Duodenal mucosa (tissue), 2 donors: ENCODE data around the gene TUBB.
A peak's percentile ranks its signal among the peaks of the same experiment; 100 is the strongest.

Source experiments
- H3K27ac ChIP-seq: one replicate; pipeline ENCODE4 v1.7.0; 2013; ENCODE audit warnings: low read depth, low read length
- H3K27me3 ChIP-seq, 2 donors: one replicate each; pipeline ENCODE4 v1.7.0; 2013; ENCODE audit warnings: low read length in 2 of 2, control low read depth in 1 of 2; ENCODE audit not compliant: insufficient read depth in 2 of 2, control insufficient read depth in 1 of 2
- H3K36me3 ChIP-seq, 2 donors: one replicate each; pipeline ENCODE4 v1.7.0; 2013; ENCODE audit warnings: low read length in 2 of 2, control low read depth in 1 of 2; ENCODE audit not compliant: insufficient read depth in 2 of 2, control insufficient read depth in 1 of 2
- H3K4me1 ChIP-seq, 2 donors: one replicate each; pipeline ENCODE4 v1.7.0; 2013; ENCODE audit warnings: low read length in 2 of 2, control low read depth in 1 of 2; ENCODE audit not compliant: insufficient read depth in 2 of 2, control insufficient read depth in 1 of 2
- H3K4me3 ChIP-seq, 2 donors: one replicate each; pipeline ENCODE4 v1.7.0; 2013; ENCODE audit warnings: low read length in 2 of 2, low read depth in 1 of 2
- H3K9ac ChIP-seq, 2 donors: one replicate each; pipeline ENCODE4 v1.7.0; 2013; ENCODE audit warnings: low read length in 2 of 2, low read depth in 1 of 2
- H3K9me3 ChIP-seq, 2 donors: one replicate each; pipeline ENCODE4 v1.7.0; 2013; ENCODE audit warnings: low read length in 2 of 2, control low read depth in 1 of 2; ENCODE audit not compliant: control insufficient read depth in 1 of 2

Gene TUBB

DNA sequence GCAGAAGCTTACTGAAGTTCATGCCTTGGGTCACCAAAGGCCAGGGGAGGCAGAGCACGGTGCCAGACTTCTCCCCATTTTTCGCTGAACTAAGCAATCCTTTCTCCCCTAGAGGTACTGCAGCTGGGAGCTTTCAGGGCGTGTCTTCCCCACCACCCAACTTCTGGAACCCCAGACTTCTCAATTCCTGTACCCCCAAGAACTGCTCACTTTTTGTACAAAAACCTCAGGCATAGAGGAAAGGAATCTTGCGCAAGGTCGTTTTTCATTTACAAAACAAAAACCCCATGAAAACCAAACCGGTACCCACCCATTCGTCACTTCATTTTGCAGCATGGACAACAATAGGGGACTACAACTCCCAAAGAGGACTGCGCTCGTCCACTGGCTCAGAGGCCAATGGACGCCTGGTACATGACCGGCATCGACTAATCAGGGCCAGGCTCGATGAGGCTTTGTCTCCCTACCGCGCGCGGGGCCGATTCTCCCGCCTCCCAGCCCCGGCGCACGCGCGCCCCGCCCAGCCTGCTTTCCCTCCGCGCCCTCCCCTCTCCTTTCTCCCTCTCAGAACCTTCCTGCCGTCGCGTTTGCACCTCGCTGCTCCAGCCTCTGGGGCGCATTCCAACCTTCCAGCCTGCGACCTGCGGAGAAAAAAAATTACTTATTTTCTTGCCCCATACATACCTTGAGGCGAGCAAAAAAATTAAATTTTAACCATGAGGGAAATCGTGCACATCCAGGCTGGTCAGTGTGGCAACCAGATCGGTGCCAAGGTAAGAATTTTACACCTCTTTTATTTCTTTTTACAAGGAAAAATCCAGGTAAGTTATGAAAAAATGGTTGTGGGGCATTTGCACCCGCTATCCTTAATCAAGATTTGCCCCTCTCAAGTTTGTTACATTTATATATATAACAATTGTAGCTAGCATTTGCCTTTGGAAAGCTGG is at the start of gene TUBB:
Gene TUBB (plus strand): TSS at position 562 of the 947 bp plus-strand sequence. CDS start 155 bp downstream, at position 717.
- Histone ChIP-seq H3K4me1 (peaks cover 18 to 35% of the 10 kb centered on the region in 2 donors), H3K36me3 (peaks cover 12 to 28% of the 10 kb centered on the region in 2 donors), H3K9ac (peak within 1 kb of the TSS; percentile 76 to 94), H3K27me3 (no peaks in the 10 kb centered on the region), H3K27ac (peak within 1 kb of the TSS; percentile 84), H3K9me3 (no peaks in the 10 kb centered on the region), H3K4me3 (peak within 1 kb of the TSS; percentile 83 to 91)

DNA sequence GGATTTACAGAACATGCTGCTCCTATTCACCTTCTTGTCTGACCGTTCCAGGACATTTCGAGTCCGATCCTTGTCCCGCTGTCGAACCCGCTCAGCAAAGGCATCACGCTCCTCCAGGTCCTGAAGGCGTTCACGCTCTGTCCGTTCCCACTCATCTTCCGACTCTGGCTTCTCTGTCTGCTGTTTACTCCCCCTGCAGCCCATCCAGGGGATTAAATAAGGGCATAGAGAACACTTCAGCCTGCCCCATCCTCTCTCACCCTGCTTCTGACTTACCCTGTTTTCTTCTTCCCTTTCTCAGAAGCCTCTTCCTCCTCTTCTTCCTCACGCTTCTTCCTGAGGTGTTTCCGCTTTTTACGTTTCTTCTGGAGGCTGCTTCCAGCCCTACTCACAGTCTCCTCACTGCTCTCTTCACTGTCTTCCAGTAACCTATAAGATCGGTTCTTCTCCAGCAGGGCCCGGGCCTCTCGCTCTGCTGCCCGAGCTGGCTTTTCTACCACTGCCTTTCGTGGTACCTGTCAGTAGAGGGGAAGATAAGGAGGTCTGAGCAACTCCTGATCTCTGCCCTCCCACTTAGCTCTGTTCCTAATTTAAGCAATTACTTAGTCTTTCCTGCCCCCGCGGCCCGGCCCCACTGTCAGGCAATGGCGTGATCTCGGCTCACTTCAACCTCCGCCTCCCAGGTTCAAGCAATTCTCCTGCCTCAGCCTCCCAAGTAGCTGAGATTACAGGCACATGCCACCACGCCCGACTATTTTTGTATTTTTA is 49.2 kb upstream of the TUBB start:
- Histone ChIP-seq H3K4me1 (peaks cover 11 to 16% of the 10 kb centered on the region in 2 donors), H3K27ac (no peak overlapping the region), H3K27me3 (no peaks in the 10 kb centered on the region), H3K9me3 (no peaks in the 10 kb centered on the region), H3K4me3 (no peak overlapping the region), H3K9ac (no peak overlapping the region), H3K36me3 (peaks cover 21 to 42% of the 10 kb centered on the region in 2 donors)

DNA sequence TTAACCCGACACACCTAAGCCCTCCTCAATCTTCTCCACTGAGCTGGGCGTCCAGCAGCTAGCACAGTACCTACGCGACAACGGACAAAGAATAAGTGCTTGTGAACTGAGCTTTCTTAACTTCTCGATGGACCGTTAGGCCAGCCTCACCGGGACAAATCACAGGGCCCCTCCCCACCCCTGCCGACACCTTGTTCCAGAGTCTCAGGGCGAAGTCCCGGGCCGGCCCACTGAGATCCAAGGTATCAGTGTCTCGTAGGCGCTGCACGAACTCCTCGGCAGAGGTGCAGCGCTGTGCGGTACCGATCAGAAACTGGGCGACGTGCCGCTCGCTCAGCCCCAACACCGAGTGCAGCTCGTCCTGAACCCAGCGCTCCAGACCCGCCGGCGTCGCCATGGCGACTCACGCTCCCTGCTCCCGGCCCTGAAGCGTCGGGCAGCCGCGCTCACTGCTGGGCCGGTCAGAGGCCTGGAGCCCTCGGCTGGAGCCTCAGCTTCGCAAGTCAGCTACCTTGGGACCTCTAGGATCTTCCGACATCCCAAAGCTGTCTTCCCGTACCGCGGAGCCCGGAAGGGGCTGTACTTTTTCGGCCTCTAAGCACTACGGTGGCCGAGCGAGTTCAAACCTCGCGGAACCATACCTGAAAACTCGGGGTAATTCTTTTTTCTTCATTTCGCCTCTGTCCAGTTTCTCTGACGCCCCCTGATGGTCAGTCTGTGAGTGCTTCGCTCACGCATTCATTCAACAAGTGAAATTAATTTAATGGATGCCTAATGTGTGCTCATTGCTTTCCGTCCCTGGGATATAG is 47.5 kb upstream of the TUBB start, which contains the start of gene DHX16:
Gene DHX16 (minus strand): TSS at position 562 of the 809 bp plus-strand sequence. CDS start 165 bp downstream, at position 397.
- Histone ChIP-seq H3K4me3 (peak within 1 kb of the TSS; percentile 97 to 98), H3K9ac (peak within 1 kb of the TSS; percentile 90 to 94), H3K36me3 (peaks cover 12 to 41% of the 10 kb centered on the region in 2 donors), H3K4me1 (peaks cover 11 to 22% of the 10 kb centered on the region in 2 donors), H3K9me3 (no peaks in the 10 kb centered on the region), H3K27ac (peak within 1 kb of the TSS; percentile 75), H3K27me3 (no peaks in the 10 kb centered on the region)

DNA sequence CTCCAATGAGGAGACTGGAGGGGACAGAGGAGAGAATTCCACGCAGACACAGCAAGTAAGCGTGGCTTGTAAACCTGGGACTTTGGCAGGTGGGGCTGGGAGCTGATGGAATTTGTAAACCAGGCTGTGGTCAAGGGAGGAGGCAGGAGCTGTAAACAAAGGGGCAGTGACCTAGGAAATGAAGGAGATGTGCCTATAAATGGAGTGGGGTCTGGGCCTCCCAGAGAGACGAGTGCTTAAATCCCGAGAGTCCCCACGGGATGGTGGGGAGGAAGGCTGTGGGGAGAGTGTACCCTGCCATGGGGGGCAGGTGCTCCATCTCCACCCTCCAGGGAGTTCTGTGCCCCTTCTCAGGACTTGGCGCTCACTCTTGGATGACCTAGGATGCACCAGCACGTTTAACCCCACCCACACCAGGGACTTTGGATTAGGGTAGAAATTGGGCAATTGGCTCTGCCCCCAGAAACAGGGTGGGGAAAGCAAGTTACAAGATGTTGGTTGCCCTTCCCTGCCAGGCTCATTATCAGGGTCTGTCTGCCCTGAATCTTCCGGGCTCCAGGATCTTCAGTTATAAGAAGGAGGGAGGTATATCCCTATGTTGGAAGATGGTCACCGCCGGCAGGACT is 43.4 kb upstream of the TUBB start:
- Histone ChIP-seq H3K27ac (no peak overlapping the region), H3K4me1 (peaks cover 21 to 33% of the 10 kb centered on the region in 2 donors), H3K36me3 (peaks cover 3 to 17% of the 10 kb centered on the region in 2 donors), H3K27me3 (no peaks in the 10 kb centered on the region), H3K4me3 (no peak overlapping the region), H3K9me3 (no peaks in the 10 kb centered on the region), H3K9ac (no peak overlapping the region)

DNA sequence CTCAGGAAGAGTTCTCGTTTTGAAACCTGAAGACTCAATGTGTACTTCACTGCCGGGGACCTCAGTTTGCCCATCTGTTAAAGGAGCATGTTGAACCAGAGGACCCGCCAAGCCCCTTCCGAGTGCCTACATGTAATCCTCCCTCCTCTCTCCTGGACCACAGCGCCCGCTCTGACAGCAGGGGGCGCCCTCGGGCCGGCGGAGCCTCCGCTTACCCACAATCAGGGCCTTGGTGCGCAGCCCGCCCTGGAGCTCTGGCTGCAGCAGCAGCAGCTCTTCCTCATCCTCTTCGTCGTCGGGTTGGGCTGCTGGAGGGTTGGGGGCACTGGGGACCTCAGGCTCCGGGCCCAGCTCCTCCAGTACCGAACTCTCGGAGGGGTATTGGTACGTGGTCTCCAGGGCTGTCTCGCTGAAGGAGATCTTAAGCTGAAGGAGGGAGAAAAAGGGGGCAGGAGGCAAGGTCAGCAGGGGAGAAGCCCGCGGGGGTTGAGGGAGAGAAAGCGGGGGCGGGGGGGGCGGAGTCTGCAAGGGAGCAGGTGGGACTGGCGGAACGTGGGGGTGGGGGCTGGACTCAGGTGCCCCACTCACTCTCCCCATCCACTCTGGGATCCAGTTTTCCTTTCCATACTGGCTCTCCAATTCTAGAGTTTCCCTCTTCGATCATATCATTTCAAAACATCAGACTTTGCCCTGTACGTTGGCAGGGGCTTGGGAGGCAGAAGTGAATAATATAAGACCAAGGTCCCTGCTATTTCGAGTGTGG is 41.0 kb upstream of the TUBB start:
- Histone ChIP-seq H3K27me3 (no peaks in the 10 kb centered on the region), H3K4me3 (peak overlapping the region; percentile 51 to 58), H3K9me3 (no peaks in the 10 kb centered on the region), H3K4me1 (peaks cover 20 to 29% of the 10 kb centered on the region in 2 donors), H3K9ac (peak overlapping the region; percentile 41 to 54), H3K27ac (no peak overlapping the region), H3K36me3 (peaks cover 3 to 17% of the 10 kb centered on the region in 2 donors)

DNA sequence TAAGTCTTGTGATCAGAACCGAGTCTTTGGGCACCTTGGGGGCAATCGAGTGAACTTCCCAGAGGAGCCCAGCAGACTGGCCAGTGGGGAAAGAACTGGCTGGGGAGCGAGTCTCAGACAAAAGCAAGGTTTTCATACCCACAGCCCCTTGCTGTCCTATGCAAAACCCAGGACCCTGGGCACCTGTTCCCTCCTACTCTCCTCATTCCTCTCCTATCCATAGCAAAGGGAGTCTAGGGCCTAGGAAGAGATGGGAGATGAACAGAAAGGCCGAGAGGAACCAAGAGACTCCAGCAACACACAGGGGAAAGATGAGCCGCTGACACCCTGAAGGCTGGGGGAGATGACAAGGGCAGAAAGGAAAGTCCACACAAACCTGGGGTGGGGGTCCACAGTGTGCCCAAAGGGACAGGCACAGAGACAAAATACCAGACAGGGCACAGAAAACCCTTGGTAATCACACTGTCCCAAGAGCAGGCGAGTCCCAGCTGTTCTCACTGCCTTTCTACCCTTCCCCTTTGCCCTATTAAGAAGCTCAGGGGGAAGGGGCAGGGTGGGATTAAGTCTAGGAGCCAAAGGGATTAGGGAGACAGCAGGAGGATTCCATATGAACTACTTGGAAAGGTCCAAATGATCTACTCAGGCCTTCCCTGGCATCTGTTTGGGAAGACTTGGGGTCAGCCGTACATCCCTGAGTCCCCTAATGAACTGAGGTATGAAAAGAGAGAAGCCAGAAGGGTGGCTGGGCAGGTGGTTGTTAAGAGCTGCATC is 40.2 kb upstream of the TUBB start:
- no peaks in the 10 kb centered on the region for H3K27me3 ChIP-seq
- H3K9me3 ChIP-seq, result no peaks in the 10 kb centered on the region
- peak overlapping the region; percentile 41 to 54 for H3K9ac ChIP-seq
- H3K4me1 ChIP-seq, result peaks cover 20 to 29% of the 10 kb centered on the region in 2 donors
- peak overlapping the region; percentile 51 to 58 for H3K4me3 ChIP-seq
- no peak overlapping the region for H3K27ac ChIP-seq
- peaks cover 3 to 17% of the 10 kb centered on the region in 2 donors for H3K36me3 ChIP-seq

DNA sequence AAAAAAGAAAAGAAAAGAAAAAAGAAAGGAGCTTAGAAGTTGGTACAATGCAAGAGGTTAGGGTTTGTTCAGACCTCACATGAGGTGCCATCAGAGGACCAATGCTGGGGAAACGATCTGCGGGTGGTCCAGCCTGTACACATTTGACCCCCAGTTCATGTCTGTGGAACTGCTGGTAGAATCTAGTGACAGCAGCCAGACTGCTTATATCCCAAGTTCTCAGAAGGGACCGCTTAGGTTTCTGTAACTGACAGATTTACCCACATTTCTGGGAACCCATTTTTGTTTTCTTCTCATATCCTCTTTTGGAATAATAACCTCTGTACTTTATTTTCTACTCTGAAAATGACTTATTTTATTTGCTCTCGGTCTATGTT is 38.4 kb upstream of the TUBB start:
- H3K4me3 ChIP-seq, result peak overlapping the region; percentile 85 to 92
- H3K36me3 ChIP-seq, result peaks cover 3 to 12% of the 10 kb centered on the region in 2 donors
- peak overlapping the region; percentile 32 to 72 for H3K9ac ChIP-seq
- H3K27ac ChIP-seq, result peak overlapping the region; percentile 85
- H3K9me3 ChIP-seq, result no peaks in the 10 kb centered on the region
- H3K27me3 ChIP-seq, result no peaks in the 10 kb centered on the region
- H3K4me1 ChIP-seq, result peaks cover 24 to 39% of the 10 kb centered on the region in 2 donors

DNA sequence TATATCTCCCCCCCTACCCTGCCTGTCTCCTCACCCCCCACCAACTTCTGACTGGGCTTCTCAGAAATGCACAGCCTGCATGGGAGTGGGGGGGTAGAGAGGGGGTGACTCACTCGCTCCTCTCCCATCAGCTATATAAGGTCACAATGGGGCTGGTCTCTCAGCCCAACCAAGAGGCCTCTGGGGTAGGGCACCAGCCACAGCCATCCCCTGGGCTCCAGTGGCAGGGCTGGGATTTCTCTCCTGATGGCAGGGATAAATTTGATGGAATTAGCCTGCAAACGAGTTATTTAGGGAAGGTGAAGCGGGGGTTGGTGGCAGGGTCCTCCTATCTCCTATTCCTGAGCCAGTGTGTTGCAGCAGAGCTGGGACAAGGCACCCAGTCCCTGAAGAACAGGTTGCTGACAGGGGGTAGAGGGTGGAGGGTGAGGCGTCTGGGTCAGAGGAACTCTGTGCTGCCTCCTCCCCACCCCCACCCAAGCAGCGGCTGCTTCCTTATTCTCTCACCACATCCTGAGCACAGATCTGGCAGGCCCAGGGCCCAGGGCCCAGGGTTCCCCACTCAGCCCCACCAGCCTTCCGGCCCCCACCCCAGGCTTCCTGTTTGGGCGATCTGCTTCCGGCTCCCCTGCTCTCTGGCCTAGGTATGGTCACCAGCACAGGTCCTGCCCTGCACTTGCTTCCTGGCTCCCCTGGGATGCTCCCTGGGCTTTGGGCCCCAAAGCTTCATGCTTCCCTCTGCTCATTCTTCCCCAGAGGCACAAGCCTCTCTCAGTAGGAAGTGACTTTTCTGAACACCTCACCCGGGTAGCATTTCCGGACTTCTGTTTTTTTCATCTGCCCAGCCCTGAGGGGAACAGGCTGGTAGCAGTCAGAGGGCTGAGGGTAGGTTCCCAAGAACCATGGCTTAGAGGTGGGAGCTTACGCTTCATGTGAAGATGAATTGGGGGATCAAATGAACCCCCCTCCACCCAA is 37.7 kb upstream of the TUBB start:
- Histone ChIP-seq H3K4me1 (peaks cover 24 to 34% of the 10 kb centered on the region in 2 donors), H3K27ac (peak overlapping the region; percentile 85), H3K9ac (peak overlapping the region; percentile 67 to 72), H3K9me3 (no peaks in the 10 kb centered on the region), H3K4me3 (peak overlapping the region; percentile 85 to 92), H3K36me3 (peaks cover 3 to 6% of the 10 kb centered on the region in 2 donors), H3K27me3 (no peaks in the 10 kb centered on the region)
